K562 (cell line): ENCODE measurements around the gene TNN. TPM values are rescaled to one million over a fixed set of nuclear protein-coding genes. Genes with fewer than 3 reads are reported as not detected.

Experiments used
- ATF7 ChIP-seq: fragments of 450-650 bp; IDR thresholded peaks from 2 replicates; pipeline ENCODE4 v1.7.1; 2014; ENCODE audit warnings: mild to moderate bottlenecking, moderate library complexity
- DIDO1 ChIP-seq: fragments of 450-650 bp; IDR thresholded peaks from 2 replicates; pipeline ENCODE4 v1.6.1; 2016; ENCODE audit warnings: low read depth, missing biosample characterization, missing genetic modification characterization
- HMGN3 ChIP-seq: IDR thresholded peaks from 2 replicates; pipeline ENCODE4 v1.6.1; 2011; ENCODE audit warnings: borderline replicate concordance, low read depth, mild to moderate bottlenecking, mixed read lengths, low read length; ENCODE audit not compliant: insufficient read length; ENCODE audit errors: extremely low read depth
- KLF1 ChIP-seq: fragments of 450-650 bp; IDR thresholded peaks from 2 replicates; pipeline ENCODE4 v1.6.1; 2016; ENCODE audit warnings: missing genetic modification characterization, missing compliant biosample characterization
- NFATC3 ChIP-seq: fragments of 450-650 bp; IDR thresholded peaks from 2 replicates; pipeline ENCODE4 v1.6.1; 2017; ENCODE audit warnings: mild to moderate bottlenecking
- NFE2L1 ChIP-seq: fragments of 450-650 bp; IDR thresholded peaks from 2 replicates; pipeline ENCODE4 v1.6.1; 2016; ENCODE audit warnings: missing genetic modification characterization, low read depth, mild to moderate bottlenecking, missing compliant biosample characterization, moderate library complexity, borderline replicate concordance
- POLR2A ChIP-seq: fragments of 450-650 bp; conservative IDR thresholded peaks from 2 replicates; pipeline ENCODE4 v1.6.1; 2016
- PRPF4 ChIP-seq: fragments of 200-400 bp; formaldehyde crosslinking; IDR thresholded peaks from one replicate; pipeline ENCODE4 v1.6.1; 2017; ENCODE audit warnings: low read length, low read depth, mild to moderate bottlenecking; ENCODE audit not compliant: insufficient read depth, poor library complexity, severe bottlenecking
- SETDB1 ChIP-seq: IDR thresholded peaks from one replicate; pipeline ENCODE4 v1.6.1; 2012; ENCODE audit warnings: low read length, control low read depth, inconsistent platforms
- SMC3 ChIP-seq: conservative IDR thresholded peaks from 2 replicates; pipeline ENCODE4 v1.6.1; 2011; ENCODE audit warnings: low read depth, low read length, improper control_type of control experiment; ENCODE audit not compliant: insufficient read depth
- TARDBP ChIP-seq: fragments of 450-650 bp; IDR thresholded peaks from 2 replicates; pipeline ENCODE4 v1.6.1; 2016
- TEAD4 ChIP-seq, 2 experiments: sonication (generic) in 1 of 2; formaldehyde crosslinking in 1 of 2; IDR thresholded peaks; 2 replicates each; pipeline versions ENCODE4 v1.6.1 to v1.8.0; 2012 to 2022; ENCODE audit warnings: borderline replicate concordance in 1 of 2, inconsistent platforms in 1 of 2, low read length in 1 of 2, mild to moderate bottlenecking in 1 of 2, missing genetic modification reagents in 1 of 2
- YBX1 ChIP-seq: fragments of 450-650 bp; IDR thresholded peaks from 2 replicates; pipeline ENCODE4 v1.7.1; 2016; ENCODE audit warnings: mild to moderate bottlenecking
- ZBTB17 ChIP-seq: fragments of 450-650 bp; formaldehyde crosslinking; IDR thresholded peaks from 2 replicates; pipeline ENCODE4 v1.4.0; 2020; ENCODE audit warnings: mild to moderate bottlenecking
- ZBTB8A ChIP-seq: fragments of 450-650 bp; IDR thresholded peaks from 2 replicates; pipeline ENCODE4 v1.6.1; 2018; ENCODE audit warnings: mild to moderate bottlenecking, moderate library complexity; ENCODE audit not compliant: partially characterized antibody
- ZC3H11A ChIP-seq: IDR thresholded peaks from 2 replicates; pipeline ENCODE4 v1.6.1; 2012; ENCODE audit warnings: low read depth, low read length, improper control_type of control experiment
- ZNF316 ChIP-seq: fragments of 450-650 bp; IDR thresholded peaks from 2 replicates; pipeline ENCODE4 v1.6.1; 2016
- ZNF717 ChIP-seq: fragments of 250-450 bp; sonication (Bioruptor Pico); IDR thresholded peaks from 2 replicates; pipeline ENCODE4 v1.5.0; 2021
- ZNF766 ChIP-seq: fragments of 200-800 bp; sonication (Bioruptor generic); conservative IDR thresholded peaks from 2 replicates; pipeline ENCODE4 v1.6.1; 2016; ENCODE audit warnings: missing genetic modification characterization, missing compliant biosample characterization
- polyA plus RNA-seq, 8 experiments: library from polyadenylated mRNA; depleted of rRNA in 4 of 8; stranded (reverse) in 5 of 8; unstranded in 3 of 8; fragments of >200 nt; fragmentation: Nextera tagmentation in 2 of 8; fragmentation: Illumina TruSeq in 1 of 8; extraction: Ambion mirVana in 2 of 8; extraction: Trizol in 1 of 8; gene quantifications; 2 replicates each; pipeline versions ENCODE4 v1.2.1 to v1.2.3, GENCODE V29; 2011 to 2014; ENCODE audit warnings: inconsistent platforms in 1 of 8, missing spikeins in 1 of 8
- total RNA-seq, 7 experiments: library from RNA; depleted of rRNA in 6 of 7; stranded (reverse); fragments of >200 nt in 6 of 7; fragmentation: Illumina TruSeq in 2 of 7; extraction: Trizol in 2 of 7; gene quantifications; 2 replicates each; pipeline versions ENCODE4 v1.2.1 to v1.2.3, GENCODE V29; 2011 to 2021; ENCODE audit warnings: low replicate concordance in 1 of 7
- TF ChIP-seq, protein P1 (sequence below), 2 experiments: fragments of 450-650 bp; IDR thresholded peaks; 2 replicates each; pipeline ENCODE4 v1.6.1; 2018; ENCODE audit warnings: mild to moderate bottlenecking in 2 of 2, low read depth in 1 of 2; ENCODE audit not compliant: partially characterized antibody in 2 of 2
- TF ChIP-seq, protein P2 (sequence below), 3 experiments: IDR thresholded peaks in 2 of 3; conservative IDR thresholded peaks in 1 of 3; 2 replicates each; pipeline ENCODE4 v1.5.1; 2011 to 2012; ENCODE audit warnings: low read length in 3 of 3, mild to moderate bottlenecking in 3 of 3, control low read depth in 2 of 3, improper control_type of control experiment in 1 of 3, inconsistent platforms in 1 of 3, low read depth in 1 of 3, mixed read lengths in 1 of 3, moderate library complexity in 1 of 3; ENCODE audit not compliant: insufficient read depth in 2 of 3

TNN gene
- total and polyA plus RNA-seq, 9 of the 15 experiments (the other 6 are each of a cell fraction or from before 2014, with no cell fraction given) = 0.01 to 0.09 (median 0.07) TPM; not detected in 4

DNA sequence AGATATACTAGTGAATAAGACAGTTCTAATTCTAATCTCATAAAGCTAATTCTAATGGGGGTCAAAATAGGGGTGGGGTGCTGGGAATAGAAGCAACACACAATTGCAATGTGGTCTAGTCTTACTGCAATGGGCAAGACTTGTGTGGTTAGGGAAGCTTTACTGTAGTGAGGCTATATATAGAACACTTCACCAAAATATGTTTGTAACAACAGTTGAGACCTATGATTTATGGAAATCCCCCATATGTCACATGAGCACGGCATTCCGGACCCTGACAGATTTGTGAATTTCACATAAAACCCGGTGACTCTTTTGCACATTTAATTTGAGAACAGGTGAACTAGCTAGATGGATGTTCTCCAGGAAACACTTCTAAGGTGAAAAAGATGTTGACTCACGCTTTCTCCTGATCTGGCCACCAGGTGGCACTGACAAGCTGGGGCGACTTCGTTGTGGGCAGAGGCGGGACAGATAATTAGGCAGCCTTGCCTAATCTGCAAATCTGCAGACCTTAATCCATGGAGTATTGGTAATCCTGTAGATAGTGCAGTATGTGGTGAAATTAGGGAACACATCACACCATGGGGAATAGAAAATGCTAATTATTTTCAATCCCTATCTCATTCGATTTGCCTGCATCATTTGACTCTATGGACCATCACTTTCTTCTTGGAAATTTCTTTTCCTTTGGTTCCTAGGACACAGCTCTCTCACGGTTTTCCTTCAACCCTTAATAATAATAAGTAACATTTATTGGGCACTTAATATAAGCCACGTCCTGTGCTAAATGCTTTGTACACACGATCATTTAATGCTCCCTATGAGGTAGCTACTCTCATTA lies 87.2 kb downstream of the TNN start (continued):
- peak; percentile 45; the same call in 1 of the 2 replicates for TF ChIP-seq ATF7
- TF ChIP-seq ZBTB8A = no peak
- no peak for TF ChIP-seq SETDB1
- TF ChIP-seq, protein P1, sequence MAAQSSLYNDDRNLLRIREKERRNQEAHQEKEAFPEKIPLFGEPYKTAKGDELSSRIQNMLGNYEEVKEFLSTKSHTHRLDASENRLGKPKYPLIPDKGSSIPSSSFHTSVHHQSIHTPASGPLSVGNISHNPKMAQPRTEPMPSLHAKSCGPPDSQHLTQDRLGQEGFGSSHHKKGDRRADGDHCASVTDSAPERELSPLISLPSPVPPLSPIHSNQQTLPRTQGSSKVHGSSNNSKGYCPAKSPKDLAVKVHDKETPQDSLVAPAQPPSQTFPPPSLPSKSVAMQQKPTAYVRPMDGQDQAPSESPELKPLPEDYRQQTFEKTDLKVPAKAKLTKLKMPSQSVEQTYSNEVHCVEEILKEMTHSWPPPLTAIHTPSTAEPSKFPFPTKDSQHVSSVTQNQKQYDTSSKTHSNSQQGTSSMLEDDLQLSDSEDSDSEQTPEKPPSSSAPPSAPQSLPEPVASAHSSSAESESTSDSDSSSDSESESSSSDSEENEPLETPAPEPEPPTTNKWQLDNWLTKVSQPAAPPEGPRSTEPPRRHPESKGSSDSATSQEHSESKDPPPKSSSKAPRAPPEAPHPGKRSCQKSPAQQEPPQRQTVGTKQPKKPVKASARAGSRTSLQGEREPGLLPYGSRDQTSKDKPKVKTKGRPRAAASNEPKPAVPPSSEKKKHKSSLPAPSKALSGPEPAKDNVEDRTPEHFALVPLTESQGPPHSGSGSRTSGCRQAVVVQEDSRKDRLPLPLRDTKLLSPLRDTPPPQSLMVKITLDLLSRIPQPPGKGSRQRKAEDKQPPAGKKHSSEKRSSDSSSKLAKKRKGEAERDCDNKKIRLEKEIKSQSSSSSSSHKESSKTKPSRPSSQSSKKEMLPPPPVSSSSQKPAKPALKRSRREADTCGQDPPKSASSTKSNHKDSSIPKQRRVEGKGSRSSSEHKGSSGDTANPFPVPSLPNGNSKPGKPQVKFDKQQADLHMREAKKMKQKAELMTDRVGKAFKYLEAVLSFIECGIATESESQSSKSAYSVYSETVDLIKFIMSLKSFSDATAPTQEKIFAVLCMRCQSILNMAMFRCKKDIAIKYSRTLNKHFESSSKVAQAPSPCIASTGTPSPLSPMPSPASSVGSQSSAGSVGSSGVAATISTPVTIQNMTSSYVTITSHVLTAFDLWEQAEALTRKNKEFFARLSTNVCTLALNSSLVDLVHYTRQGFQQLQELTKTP (IDR thresholded peaks at IDR 0.05; ENCODE audit: low read depth in 1 of 2, partially characterized antibody in 2 of 2) = no peak
- no peak for TF ChIP-seq YBX1
- no peak for TF ChIP-seq NFATC3
- TF ChIP-seq, protein P2, sequence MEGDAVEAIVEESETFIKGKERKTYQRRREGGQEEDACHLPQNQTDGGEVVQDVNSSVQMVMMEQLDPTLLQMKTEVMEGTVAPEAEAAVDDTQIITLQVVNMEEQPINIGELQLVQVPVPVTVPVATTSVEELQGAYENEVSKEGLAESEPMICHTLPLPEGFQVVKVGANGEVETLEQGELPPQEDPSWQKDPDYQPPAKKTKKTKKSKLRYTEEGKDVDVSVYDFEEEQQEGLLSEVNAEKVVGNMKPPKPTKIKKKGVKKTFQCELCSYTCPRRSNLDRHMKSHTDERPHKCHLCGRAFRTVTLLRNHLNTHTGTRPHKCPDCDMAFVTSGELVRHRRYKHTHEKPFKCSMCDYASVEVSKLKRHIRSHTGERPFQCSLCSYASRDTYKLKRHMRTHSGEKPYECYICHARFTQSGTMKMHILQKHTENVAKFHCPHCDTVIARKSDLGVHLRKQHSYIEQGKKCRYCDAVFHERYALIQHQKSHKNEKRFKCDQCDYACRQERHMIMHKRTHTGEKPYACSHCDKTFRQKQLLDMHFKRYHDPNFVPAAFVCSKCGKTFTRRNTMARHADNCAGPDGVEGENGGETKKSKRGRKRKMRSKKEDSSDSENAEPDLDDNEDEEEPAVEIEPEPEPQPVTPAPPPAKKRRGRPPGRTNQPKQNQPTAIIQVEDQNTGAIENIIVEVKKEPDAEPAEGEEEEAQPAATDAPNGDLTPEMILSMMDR (IDR thresholded peaks at IDR 0.05 in 2 of 3, conservative IDR thresholded peaks at IDR 0.05 in 1 of 3; ENCODE audit: insufficient read depth in 2 of 3, low read depth in 1 of 3, low read length in 3 of 3) = peak; percentile 90 to 96 (median 95)
- TF ChIP-seq ZNF717 = no peak
- no peak for TF ChIP-seq POLR2A
- TF ChIP-seq KLF1 = no peak
- no peak for TF ChIP-seq HMGN3
- no peak for TF ChIP-seq ZBTB17 (CRISPR knock-in tag)
- 0 out of 2 replicates have a peak, but pooled peaks have one; percentile 17 for TF ChIP-seq NFE2L1
- peak; percentile 74 for TF ChIP-seq ZNF316
- TF ChIP-seq SMC3 = peak; percentile 89
- TF ChIP-seq TARDBP = no peak
- no peak for TF ChIP-seq ZC3H11A
- TF ChIP-seq TEAD4 (IDR thresholded peaks at IDR 0.05; ENCODE audit: low read length) = peak; percentile 17; the same call in 1 of the 2 replicates
- no peak for TF ChIP-seq TEAD4 (CRISPR knock-in tag; IDR thresholded peaks at IDR 0.05; ENCODE audit: borderline replicate concordance)
- no peak for TF ChIP-seq DIDO1 (tag)
- TF ChIP-seq ZNF766 (CRISPR knock-in tag) = no peak
- TF ChIP-seq PRPF4 = no peak
